AG04449 (cell line): Measurements from ENCODE around the gene GBF1.

Experiments used
- CTCF ChIA-PET: fragments of 350-600 bp; formaldehyde crosslinking; extraction: SDS; loops from one replicate; lab custom pipeline; 2021; ENCODE audit warnings: antibody characterized with exemption; lab: Yijun Ruan, JAX
- POLR2A ChIA-PET: fragments of 400-600, 350-600 bp; formaldehyde crosslinking; extraction: SDS; loops from one replicate; lab custom pipeline; 2020; ENCODE audit warnings: antibody characterized with exemption, inconsistent platforms; lab: Yijun Ruan, JAX
- DNase-seq: peaks from one replicate; pipeline ENCODE4 v3.0.0-alpha.2; 2010; ENCODE audit warnings: low read depth, low spot score
- H3K4me3 ChIP-seq: 2 replicates; pipeline ENCODE4 v1.5.1; 2011; ENCODE audit warnings: low read depth, mild to moderate bottlenecking, control low read depth, low read length
- TF ChIP-seq, protein P1 (sequence below): IDR thresholded peaks from one replicate; pipeline ENCODE4 v1.5.1; 2011; ENCODE audit warnings: mild to moderate bottlenecking, moderate library complexity, low read length, control low read depth, inconsistent platforms; ENCODE audit not compliant: insufficient read depth; ENCODE audit errors: missing control alignments

Gene GBF1

DNA sequence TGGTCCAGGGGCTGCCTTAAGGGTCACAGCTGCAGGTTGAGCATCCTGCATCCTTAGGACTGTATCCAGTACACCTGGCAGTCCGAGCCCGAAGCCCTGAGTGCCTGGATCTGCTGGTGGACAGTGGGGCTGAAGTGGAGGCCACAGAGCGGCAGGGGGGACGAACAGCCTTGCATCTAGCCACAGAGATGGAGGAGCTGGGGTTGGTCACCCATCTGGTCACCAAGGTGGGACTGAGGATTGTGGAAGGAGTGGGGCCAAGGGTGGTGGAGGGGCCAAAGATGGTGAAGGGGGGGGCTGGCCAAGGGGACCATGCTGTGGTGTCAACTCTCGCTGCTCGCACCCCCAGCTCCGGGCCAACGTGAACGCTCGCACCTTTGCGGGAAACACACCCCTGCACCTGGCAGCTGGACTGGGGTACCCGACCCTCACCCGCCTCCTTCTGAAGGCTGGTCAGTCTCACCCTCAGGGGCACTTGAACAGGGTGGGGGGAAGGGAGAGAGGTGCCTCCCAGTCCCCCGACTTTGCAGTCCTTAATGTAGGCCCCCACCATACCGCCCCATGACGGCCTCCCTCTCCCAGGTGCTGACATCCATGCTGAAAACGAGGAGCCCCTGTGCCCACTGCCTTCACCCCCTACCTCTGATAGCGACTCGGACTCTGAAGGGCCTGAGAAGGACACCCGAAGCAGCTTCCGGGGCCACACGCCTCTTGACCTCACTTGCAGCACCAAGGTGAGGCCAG, 155.4 kb downstream of the GBF1 start:
- no peak for DNase-seq
- CTCF ChIA-PET: interaction anchor here (0.6 to 16.2 kb wide), 27 partner anchors 10 to 285 kb away, joined by 3 to 407 read pairs (median 6); partner anchors contain the start of genes C10orf95, CUEDC2, ELOVL3 and FBXL15
- TF ChIP-seq, protein P1, sequence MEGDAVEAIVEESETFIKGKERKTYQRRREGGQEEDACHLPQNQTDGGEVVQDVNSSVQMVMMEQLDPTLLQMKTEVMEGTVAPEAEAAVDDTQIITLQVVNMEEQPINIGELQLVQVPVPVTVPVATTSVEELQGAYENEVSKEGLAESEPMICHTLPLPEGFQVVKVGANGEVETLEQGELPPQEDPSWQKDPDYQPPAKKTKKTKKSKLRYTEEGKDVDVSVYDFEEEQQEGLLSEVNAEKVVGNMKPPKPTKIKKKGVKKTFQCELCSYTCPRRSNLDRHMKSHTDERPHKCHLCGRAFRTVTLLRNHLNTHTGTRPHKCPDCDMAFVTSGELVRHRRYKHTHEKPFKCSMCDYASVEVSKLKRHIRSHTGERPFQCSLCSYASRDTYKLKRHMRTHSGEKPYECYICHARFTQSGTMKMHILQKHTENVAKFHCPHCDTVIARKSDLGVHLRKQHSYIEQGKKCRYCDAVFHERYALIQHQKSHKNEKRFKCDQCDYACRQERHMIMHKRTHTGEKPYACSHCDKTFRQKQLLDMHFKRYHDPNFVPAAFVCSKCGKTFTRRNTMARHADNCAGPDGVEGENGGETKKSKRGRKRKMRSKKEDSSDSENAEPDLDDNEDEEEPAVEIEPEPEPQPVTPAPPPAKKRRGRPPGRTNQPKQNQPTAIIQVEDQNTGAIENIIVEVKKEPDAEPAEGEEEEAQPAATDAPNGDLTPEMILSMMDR: no peak
- no peak overlapping the region for H3K4me3 ChIP-seq
- POLR2A ChIA-PET: no interaction called here

DNA sequence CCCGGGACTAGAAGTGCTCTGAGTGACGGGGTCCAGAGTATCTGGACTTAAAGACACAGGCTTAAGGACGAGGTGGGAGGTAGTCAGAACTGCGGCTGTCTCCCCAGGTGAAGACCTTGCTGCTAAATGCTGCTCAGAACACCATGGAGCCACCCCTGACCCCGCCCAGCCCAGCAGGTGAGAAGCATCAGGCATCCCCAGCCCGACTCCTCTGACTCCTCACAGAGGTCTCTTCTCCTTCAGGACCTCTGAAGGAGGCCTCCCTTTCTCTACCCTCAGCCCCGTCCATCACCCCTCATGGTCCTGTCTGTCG, 156.0 kb downstream of the GBF1 start:
- POLR2A ChIA-PET: interaction anchor here (0.7 kb wide), 1 partner anchor 172 kb away, joined by 3 read pairs; no protein-coding TSS in a partner anchor

DNA sequence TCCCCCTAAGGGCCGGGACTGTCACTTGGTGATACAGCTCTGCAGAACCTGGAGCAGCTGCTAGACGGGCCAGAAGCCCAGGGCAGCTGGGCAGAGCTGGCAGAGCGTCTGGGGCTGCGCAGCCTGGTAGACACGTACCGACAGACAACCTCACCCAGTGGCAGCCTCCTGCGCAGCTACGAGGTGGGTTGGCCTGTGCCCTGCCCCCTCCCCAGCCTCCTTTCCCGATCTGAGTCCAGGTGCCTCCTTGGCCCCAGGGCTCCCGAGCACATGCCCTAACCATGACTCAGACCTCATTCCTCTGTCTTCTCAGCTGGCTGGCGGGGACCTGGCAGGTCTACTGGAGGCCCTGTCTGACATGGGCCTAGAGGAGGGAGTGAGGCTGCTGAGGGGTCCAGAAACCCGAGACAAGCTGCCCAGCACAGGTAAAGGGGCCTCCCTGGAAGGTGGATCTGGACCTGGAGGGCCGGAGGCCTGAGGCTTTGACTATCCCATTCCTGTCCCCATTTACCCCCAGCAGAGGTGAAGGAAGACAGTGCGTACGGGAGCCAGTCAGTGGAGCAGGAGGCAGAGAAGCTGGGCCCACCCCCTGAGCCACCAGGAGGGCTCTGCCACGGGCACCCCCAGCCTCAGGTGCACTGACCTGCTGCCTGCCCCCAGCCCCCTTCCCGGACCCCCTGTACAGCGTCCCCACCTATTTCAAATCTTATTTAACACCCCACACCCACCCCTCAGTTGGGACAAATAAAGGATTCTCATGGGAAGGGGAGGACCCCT, 156.6 kb downstream of the GBF1 start:
- POLR2A ChIA-PET: interaction anchor here (0.7 kb wide), 1 partner anchor 172 kb away, joined by 3 read pairs; no protein-coding TSS in a partner anchor
- DNase-seq: no peak
- CTCF ChIA-PET: interaction anchor here (1.0 to 16.2 kb wide), 13 partner anchors 9 to 233 kb away, joined by 3 to 407 read pairs (median 10); partner anchors contain the start of genes ELOVL3, FBXL15 and PSD
- TF ChIP-seq, protein P1: no peak
- H3K4me3 ChIP-seq: no peak overlapping the region

More for the DNA sequence above, 156.0 kb downstream of the GBF1 start:
- CTCF ChIA-PET: interaction anchor here (1.2 to 16.2 kb wide), 10 partner anchors 11 to 243 kb away, joined by 3 to 407 read pairs (median 12); partner anchors contain the start of genes CUEDC2, ELOVL3 and PSD
- TF ChIP-seq, protein P1: no peak
- no peak overlapping the region for H3K4me3 ChIP-seq
- DNase-seq: no peak

DNA sequence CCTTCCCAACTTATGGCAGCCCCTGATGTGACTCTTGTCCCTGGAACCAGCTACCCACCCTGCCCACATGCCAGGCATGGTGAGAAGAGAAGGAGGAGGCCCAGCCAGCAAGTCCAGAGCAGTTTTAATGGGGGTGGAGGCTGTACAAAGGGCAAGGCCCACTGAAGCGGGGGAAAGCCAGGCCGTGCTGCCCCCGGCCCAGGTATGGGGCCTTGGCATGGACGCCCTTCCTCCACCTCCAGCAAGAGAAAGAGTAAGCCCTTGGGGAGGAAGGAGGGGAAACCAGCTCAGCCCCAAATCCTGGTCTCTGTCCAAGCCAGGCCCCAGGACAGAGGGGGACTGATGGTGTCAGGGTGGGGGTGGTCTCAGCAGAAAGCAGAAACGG, 157.2 kb downstream of the GBF1 start:
- POLR2A ChIA-PET: no interaction called here

DNA sequence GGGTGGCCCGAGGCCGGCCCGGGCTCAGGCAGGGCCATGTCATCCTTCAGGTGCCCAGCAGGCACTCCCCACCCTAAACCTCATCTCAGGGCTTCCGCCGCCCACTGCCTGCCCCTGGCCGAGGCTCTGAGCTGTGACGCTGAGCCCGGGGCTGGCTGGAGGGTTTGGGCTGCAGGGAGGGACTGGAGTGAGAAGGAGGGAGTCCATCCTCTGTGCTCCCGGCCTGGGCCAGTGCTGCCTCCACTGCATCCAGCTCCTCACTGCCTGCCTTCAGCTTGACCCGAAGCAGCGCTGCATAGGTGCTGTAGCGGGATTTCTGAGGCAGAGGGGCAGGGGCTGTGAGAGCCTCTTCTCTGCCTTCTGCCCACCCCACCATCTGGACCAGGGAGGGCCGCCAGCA, 157.8 kb downstream of the GBF1 start:
- no peak overlapping the region for H3K4me3 ChIP-seq
- DNase-seq: no peak
- TF ChIP-seq, protein P1: no peak
- ChIA-PET POLR2A (no interaction called here), CTCF (interaction anchor here (0.6 to 16.2 kb wide), 20 partner anchors 9 to 246 kb away, joined by 3 to 407 read pairs (median 4); partner anchors contain the start of genes ELOVL3, FBXL15 and NFKB2)

More for the DNA sequence above, 157.2 kb downstream of the GBF1 start:
- TF ChIP-seq, protein P1: no peak
- no peak overlapping the region for H3K4me3 ChIP-seq
- CTCF ChIA-PET: interaction anchor here (1.0 to 16.2 kb wide), 16 partner anchors 9 to 234 kb away, joined by 3 to 407 read pairs (median 6); partner anchors contain the start of genes ELOVL3, FBXL15 and PSD
- DNase-seq: no peak
